Mesodermal cell (in vitro differentiated cells): Measurements from ENCODE around the gene OPRD1.
"Not testable (repeated sequence)": the region's sequence is repeated elsewhere in the genome, so short reads cannot be mapped to it uniquely, and the experiment has no call there.

Experiments
- H3K27ac ChIP-seq: 2 replicates; pipeline ENCODE4 v1.7.0; 2013; ENCODE audit warnings: mild to moderate bottlenecking, low read depth, low read length, moderate library complexity; ENCODE audit not compliant: severe bottlenecking
- H3K36me3 ChIP-seq: 2 replicates; pipeline ENCODE4 v1.7.1; 2013; ENCODE audit warnings: mild to moderate bottlenecking, low read length, moderate library complexity; ENCODE audit not compliant: control insufficient read depth, insufficient read depth
- H3K4me1 ChIP-seq: one replicate; pipeline ENCODE4 v1.7.1; 2013; ENCODE audit warnings: mild to moderate bottlenecking, low read length; ENCODE audit not compliant: insufficient read depth, control insufficient read depth, poor library complexity, severe bottlenecking
- H3K4me3 ChIP-seq: 2 replicates; pipeline ENCODE4 v1.7.0; 2013; ENCODE audit warnings: low read length, control low read depth, mild to moderate bottlenecking; ENCODE audit not compliant: insufficient read depth, poor library complexity, severe bottlenecking; ENCODE audit errors: extremely low read depth
- H3K9me3 ChIP-seq: 2 replicates; pipeline ENCODE4 v1.7.1; 2013; ENCODE audit warnings: mild to moderate bottlenecking, low read length, moderate library complexity; ENCODE audit not compliant: control insufficient read depth
- WGBS, 2 experiments: methylation state at CpG; one replicate each; pipeline ENCODE4 v1.1.5; 2013; ENCODE audit warnings: missing lambda C conversion rate in 2 of 2; ENCODE audit not compliant: insufficient coverage in 2 of 2; 5-methylcytosine and 5-hydroxymethylcytosine counted together

The OPRD1 gene

DNA sequence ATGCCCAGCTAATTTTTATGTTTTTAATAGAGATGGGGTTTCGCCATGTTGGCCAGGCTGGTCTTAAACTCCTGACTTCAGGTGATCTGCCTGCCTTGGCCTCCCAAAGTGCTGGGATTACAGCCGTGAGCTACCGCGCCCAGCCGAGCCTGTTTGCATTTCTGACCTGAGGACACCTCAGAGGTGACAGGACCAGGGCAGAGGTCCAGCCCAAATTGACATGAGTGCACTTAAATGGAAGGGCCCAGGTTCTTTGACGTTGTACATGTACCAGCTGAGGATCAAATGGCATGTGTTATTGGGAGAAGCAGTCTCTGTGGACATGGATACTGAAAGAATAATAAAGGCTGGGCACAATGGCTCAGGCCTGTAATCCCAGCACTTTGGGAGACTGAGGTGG, 35.2 kb downstream of the OPRD1 start:
- not testable (repeated sequence) for H3K27ac ChIP-seq, H3K9me3 ChIP-seq, H3K4me1 ChIP-seq, H3K36me3 ChIP-seq, H3K4me3 ChIP-seq
- WGBS, 2 experiments, result 90% methylated on average over 6 of the region's 6 CpGs

DNA sequence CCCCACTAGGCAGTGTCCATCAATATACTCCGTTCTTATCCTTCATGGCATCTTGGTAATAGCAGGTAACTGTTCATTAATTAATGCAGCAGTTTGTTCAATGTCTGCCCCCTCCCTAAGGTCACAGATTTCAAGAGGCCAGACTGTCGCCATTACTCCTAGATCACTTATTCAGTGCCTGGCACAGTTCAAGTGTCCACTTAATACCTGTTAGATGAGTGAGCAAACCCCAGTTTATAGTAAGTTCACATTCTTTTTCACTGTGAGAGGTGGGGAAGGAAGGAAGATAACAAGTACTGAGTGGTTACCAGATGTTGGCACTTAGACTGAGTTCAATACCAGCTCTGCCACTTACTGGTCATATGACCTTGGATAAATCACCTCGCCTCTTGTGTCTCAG, 36.4 kb downstream of the OPRD1 start:
- WGBS, 2 experiments, result 85 to 100% methylated on average over 1 to 2 of the region's 3 CpGs
- Histone ChIP-seq H3K4me3 (no peak overlapping the region), H3K4me1 (no peaks in the 10 kb centered on the region), H3K27ac (no peak overlapping the region), H3K9me3 (no peaks in the 10 kb centered on the region), H3K36me3 (no peaks in the 10 kb centered on the region)

DNA sequence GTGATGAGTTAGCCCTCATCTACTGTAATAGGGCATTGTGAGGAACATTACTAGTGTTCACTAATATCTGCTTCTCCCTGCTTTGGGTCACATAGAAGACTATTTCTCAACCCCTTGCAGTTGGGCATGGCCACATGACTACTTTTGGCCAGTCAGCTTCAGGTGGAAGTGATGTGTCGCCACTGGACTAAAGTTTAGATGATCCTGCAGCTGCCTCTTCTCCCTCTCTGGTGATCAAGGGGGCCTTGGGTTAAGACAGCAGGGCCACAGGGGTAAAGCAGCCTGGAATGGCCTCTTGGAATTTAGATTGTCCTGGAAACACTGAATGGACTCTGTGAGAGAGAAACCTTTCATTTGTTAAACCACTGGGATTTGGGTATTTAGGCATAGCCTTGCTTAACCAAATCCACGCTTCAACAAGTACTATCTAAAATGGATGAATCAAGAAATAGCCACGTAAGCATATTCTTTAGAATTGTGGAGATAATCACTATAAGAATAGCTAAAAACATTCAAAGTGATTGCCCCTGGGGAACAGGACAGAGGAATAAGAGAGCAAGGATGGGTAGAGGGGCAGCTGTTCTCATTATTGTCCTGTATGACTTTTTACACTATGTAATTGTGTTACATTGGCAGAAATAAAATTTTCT, 41.2 kb downstream of the OPRD1 start:
- Histone ChIP-seq H3K9me3 (no peaks in the 10 kb centered on the region), H3K27ac (no peak overlapping the region), H3K36me3 (no peaks in the 10 kb centered on the region), H3K4me3 (no peak overlapping the region), H3K4me1 (peaks cover 10% of the 10 kb centered on the region)
- WGBS, 2 experiments, result 75 to 88% methylated on average over 1 of the region's 3 CpGs

DNA sequence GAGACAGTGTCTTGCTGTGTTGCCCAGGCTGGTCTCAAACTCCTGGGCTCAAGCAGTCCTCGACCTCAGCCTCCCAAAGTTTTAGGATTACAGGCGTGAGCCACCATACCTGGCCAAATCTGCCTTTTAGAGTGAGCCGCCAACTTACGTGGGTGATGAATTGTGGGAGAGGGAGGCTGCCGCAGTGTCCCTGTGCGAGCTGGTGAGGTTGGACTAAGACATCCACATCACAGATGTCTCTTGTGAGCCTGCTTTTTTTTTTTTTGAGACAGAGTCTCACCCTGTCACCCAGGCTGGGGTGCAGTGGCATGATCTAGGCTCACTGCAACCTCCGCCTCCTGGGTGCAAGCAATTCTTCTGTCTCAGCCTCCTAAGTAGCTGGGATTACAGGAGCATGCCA, 42.4 kb downstream of the OPRD1 start:
- 87 to 92% methylated on average over 2 to 7 of the region's 7 CpGs for WGBS, 2 experiments
- H3K36me3 ChIP-seq, H3K27ac ChIP-seq, H3K9me3 ChIP-seq, H3K4me3 ChIP-seq: not testable (repeated sequence)
- peaks cover 10% of the 10 kb centered on the region for H3K4me1 ChIP-seq

DNA sequence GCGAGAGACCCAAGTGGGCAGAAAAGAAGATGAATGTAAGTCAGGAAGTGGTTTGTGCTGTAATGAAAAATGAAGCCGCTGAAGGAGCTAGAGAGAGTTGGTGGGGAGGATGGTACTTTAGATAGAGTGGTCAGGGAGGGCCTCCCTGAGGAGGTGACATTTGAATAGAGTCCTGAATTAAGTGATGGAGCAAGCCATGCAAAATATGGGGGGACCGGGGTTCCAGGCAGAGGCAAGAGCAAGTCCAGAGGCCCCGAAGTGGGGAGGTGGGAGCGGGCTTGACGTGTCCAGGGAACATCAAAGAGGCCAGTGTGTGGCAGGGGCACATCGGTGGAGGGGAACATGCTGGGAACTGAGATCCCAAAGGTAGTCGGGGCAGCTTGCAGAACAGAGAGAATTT, 43.1 kb downstream of the OPRD1 start:
- Histone ChIP-seq H3K4me1 (peaks cover 10% of the 10 kb centered on the region), H3K36me3 (no peaks in the 10 kb centered on the region), H3K4me3 (no peak overlapping the region), H3K9me3 (no peaks in the 10 kb centered on the region), H3K27ac (no peak overlapping the region)
- WGBS, 2 experiments, result 86 to 89% methylated on average over 8 of the region's 8 CpGs

DNA sequence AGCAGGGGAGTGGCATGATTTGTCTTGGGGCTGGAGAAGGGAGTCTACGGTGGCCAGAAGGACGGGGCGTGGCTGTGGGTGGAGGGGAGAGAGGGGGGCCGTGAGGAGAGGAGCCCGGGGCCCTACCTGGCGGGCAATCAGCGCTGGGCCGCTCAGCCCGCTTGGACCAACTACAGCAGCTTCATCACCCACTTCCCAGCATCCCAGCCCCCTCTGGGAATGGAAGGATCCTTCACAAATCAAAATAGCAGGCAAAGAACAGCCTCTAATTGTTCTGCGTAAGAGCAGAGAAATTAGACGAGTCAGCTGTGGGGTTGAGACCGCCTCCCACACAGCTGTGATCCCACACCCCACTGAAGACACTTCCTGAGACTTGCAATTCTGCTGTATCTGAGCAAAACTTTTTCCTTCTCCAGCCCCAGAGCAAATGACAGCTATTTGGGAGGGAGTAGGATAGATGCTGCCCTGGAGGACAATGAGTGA, 43.5 kb downstream of the OPRD1 start:
- no peaks in the 10 kb centered on the region for H3K36me3 ChIP-seq
- no peak overlapping the region for H3K27ac ChIP-seq
- 69 to 86% methylated on average over 3 to 6 of the region's 12 CpGs for WGBS, 2 experiments
- H3K4me1 ChIP-seq, result peaks cover 10% of the 10 kb centered on the region
- no peaks in the 10 kb centered on the region for H3K9me3 ChIP-seq
- no peak overlapping the region for H3K4me3 ChIP-seq

DNA sequence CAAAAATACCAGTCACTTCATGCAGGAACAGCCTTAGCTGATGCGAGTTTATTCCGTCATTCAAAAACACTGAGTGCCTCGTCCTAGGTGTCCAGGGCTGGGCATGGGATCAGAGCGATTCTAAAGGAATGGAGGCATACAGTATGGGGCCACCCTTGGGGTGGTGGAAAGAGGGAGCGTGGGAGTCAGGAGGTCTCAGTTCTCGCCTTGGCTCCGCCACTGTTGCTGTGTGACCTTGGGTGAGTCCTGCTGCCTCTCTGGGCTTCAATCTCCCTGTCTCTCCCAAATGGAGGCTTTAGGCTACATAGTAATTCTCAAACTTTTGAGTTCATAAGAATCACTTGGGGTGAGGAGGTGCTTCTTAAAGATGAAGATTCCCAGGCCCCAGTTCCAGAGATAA, 44.0 kb downstream of the OPRD1 start:
- Histone ChIP-seq H3K4me3 (no peak overlapping the region), H3K27ac (no peak overlapping the region), H3K36me3 (no peaks in the 10 kb centered on the region), H3K9me3 (no peaks in the 10 kb centered on the region), H3K4me1 (peaks cover 10% of the 10 kb centered on the region)
- 94 to 100% methylated on average over 3 to 7 of the region's 7 CpGs for WGBS, 2 experiments

DNA sequence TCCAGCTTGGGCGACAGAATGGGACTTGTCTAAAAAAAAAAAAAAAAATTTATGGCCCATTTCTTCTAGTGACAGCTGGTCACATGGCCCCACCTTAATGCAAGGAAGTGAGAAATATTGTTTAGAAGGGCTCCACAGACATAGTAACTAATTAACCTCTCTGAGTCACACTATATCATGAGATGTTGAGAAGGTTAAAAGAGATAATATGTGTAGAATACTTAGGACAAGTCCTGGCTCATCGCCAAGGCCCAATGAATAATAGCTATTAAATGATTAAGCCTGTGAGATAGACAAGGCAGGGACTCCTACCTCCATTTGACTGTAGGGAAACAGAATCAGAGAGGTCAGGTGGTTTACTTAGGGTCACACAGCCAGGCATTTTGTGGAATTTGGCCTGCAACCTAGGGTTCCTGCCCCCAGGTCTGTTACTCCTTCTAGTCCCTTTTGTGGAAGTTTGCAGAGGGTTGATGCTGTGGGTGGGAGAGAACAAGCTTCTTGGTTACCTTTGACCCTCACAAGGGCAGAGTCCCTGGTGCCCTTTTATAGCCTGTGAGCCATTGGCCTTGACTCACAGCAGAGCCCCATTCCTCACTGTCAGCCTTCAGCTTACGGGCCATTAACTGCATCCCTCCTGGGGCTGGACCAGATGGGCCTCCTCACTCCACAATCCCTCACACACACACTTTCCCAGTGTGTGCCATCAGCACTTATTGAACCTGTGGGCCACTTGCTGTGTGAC, 48.5 kb downstream of the OPRD1 start:
- H3K4me1 ChIP-seq, result peaks cover 4% of the 10 kb centered on the region
- H3K36me3 ChIP-seq, result no peaks in the 10 kb centered on the region
- H3K4me3 ChIP-seq, result no peak overlapping the region
- H3K9me3 ChIP-seq, result no peaks in the 10 kb centered on the region
- 86 to 90% methylated on average over 2 of the region's 3 CpGs for WGBS, 2 experiments
- no peak overlapping the region for H3K27ac ChIP-seq

DNA sequence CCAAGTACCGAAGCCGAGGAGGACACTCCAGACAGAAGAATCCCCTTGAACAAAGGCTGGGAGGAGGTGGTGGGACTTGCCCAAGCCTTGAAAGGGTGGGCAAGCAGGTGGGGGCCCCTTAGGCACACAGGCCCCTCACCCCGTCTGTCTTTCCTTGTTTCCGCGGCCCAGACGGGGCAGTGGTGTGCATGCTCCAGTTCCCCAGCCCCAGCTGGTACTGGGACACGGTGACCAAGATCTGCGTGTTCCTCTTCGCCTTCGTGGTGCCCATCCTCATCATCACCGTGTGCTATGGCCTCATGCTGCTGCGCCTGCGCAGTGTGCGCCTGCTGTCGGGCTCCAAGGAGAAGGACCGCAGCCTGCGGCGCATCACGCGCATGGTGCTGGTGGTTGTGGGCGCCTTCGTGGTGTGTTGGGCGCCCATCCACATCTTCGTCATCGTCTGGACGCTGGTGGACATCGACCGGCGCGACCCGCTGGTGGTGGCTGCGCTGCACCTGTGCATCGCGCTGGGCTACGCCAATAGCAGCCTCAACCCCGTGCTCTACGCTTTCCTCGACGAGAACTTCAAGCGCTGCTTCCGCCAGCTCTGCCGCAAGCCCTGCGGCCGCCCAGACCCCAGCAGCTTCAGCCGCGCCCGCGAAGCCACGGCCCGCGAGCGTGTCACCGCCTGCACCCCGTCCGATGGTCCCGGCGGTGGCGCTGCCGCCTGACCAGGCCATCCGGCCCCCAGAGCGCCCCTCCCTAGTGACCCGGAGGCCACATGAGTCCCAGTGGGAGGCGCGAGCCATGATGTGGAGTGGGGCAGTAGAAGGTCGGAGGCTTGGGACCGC, 50.8 kb downstream of the OPRD1 start:
- no peaks in the 10 kb centered on the region for H3K36me3 ChIP-seq
- no peaks in the 10 kb centered on the region for H3K9me3 ChIP-seq
- 96 to 98% methylated on average over 57 to 62 of the region's 66 CpGs for WGBS, 2 experiments
- no peak overlapping the region for H3K4me3 ChIP-seq
- H3K4me1 ChIP-seq, result no peaks in the 10 kb centered on the region
- H3K27ac ChIP-seq, result no peak overlapping the region

DNA sequence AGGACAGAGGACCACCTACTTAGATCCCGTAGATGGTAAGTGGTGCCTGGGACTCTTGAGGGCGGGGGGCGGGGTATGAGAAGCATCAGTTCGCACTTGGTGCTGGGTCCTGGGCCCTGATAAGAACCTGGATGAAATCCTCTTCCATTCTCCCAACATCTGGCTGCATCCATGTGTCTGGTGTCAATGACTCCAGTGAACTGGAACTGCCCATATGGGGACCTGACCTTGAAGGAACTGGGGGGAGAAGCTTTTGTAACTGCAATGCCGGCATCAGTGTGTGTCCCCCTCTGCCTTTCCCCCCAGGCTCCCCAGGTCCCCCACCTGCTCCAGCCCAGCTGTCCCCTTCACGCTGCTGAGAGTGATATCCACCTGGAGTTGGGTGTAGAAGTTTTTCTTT, 52.7 kb downstream of the OPRD1 start:
- WGBS, 2 experiments, result 85 to 95% methylated on average over 4 of the region's 6 CpGs
- no peaks in the 10 kb centered on the region for H3K36me3 ChIP-seq
- no peaks in the 10 kb centered on the region for H3K9me3 ChIP-seq
- H3K4me3 ChIP-seq, result no peak overlapping the region
- no peaks in the 10 kb centered on the region for H3K4me1 ChIP-seq
- H3K27ac ChIP-seq, result no peak overlapping the region
